Stimulated activated CD8-positive, alpha-beta memory T cell treated with anti-CD3 and anti-CD28 coated beads, Interleukin-12 subunit alpha, Interleukin-12 subunit beta, amount 100 ng/mL, for 4 hours (primary cell): Measurements from ENCODE around the gene PHC3.
"Not testable (repeated sequence)": the region's sequence is repeated elsewhere in the genome, so short reads cannot be mapped to it uniquely, and the experiment has no call there.

ENCODE experiments used
- DNase-seq: peaks from one replicate; pipeline ENCODE4 v3.0.0-alpha.2; 2020; ENCODE audit warnings: low read depth

Gene PHC3

GRCh38 chr3:170180908-170181885 lies at the start of gene PHC3:
TSS of gene PHC3 (minus strand) at chr3:170181733. CDS start at chr3:170181715, 18 bp downstream.
- DNase-seq, result peak; percentile 88

- no peak for DNase-seq
These were observed 46.7 kb upstream of the PHC3 start for GRCh38 chr3:170228093-170228766.

GRCh38 chr3:170226426-170226960 lies 45.0 kb upstream of the PHC3 start:
- DNase-seq, result no peak

- DNase-seq, result no peak
These were observed 43.6 kb upstream of the PHC3 start for GRCh38 chr3:170225166-170225565.

GRCh38 chr3:170222647-170223541 lies 41.4 kb upstream of the PHC3 start:
- DNase-seq, result peak; percentile 30

GRCh38 chr3:170221924-170222646 lies 40.6 kb upstream of the PHC3 start, which contains the start of gene PRKCI:
TSS of gene PRKCI (plus strand) at chr3:170222424. CDS start at chr3:170222670, 246 bp downstream.
- peak; percentile 69 for DNase-seq

- DNase-seq, result no peak
These were observed 39.3 kb upstream of the PHC3 start for GRCh38 chr3:170220871-170221270.

GRCh38 chr3:170219850-170220249 lies 38.3 kb upstream of the PHC3 start:
- DNase-seq, result no peak

- no peak for DNase-seq
These were observed 30.1 kb upstream of the PHC3 start for GRCh38 chr3:170211668-170212067.

GRCh38 chr3:170207717-170208116 lies 26.2 kb upstream of the PHC3 start:
- DNase-seq, result no peak

- DNase-seq, result not testable (repeated sequence)
These were observed 24.7 kb upstream of the PHC3 start for GRCh38 chr3:170206164-170206762.

GRCh38 chr3:170205302-170205701 lies 23.8 kb upstream of the PHC3 start:
- no peak for DNase-seq

GRCh38 chr3:170204509-170204908 lies 23.0 kb upstream of the PHC3 start:
- DNase-seq, result no peak

- no peak for DNase-seq
These were observed 22.5 kb upstream of the PHC3 start for GRCh38 chr3:170204023-170204472.

GRCh38 chr3:170203457-170203856 lies 21.9 kb upstream of the PHC3 start:
- DNase-seq, result no peak

- DNase-seq, result no peak
These were observed 20.0 kb upstream of the PHC3 start for GRCh38 chr3:170201527-170201926.

- DNase-seq, result no peak
These were observed 19.5 kb upstream of the PHC3 start for GRCh38 chr3:170200987-170201386.

GRCh38 chr3:170196833-170197232 lies 15.3 kb upstream of the PHC3 start:
- no peak for DNase-seq

- DNase-seq, result not testable (repeated sequence)
These were observed 14.2 kb upstream of the PHC3 start for GRCh38 chr3:170195759-170196158.
